Gastrocnemius medialis (tissue), 4 donors: ENCODE data around the gene GEMIN7. TPM values are rescaled to one million over a fixed set of nuclear protein-coding genes. Genes with fewer than 3 reads are reported as not detected.

Source experiments
- ATAC-seq, 2 donors: fragments of 150-250 bp; one replicate each; pipeline ENCODE4 v1.9.1; 2016
- DNase-seq, 2 donors: peaks; one replicate each; pipeline ENCODE4 v3.0.0-alpha.2; 2019
- H3K27ac ChIP-seq, 4 donors: fragments of 200-600 bp; sonication (generic); 1 replicate in 1 of 4; 2 replicates in 3 of 4; pipeline ENCODE4 v1.5.1; 2016 to 2018; ENCODE audit warnings: mild to moderate bottlenecking in 2 of 4, moderate library complexity in 1 of 4
- H3K27me3 ChIP-seq, 3 donors: fragments of 200-600 bp; sonication (generic) in 2 of 3; 1 replicate in 1 of 3; 2 replicates in 2 of 3; pipeline versions ENCODE4 v1.5.1 to v1.6.0; 2016 to 2019; ENCODE audit warnings: mild to moderate bottlenecking in 1 of 3, moderate library complexity in 1 of 3
- H3K36me3 ChIP-seq, 2 donors: fragments of 200-600 bp; sonication (generic) in 1 of 2; one replicate each; pipeline ENCODE4 v1.5.1; 2017 to 2018
- H3K4me1 ChIP-seq, 2 donors: fragments of 200-600 bp; sonication (generic) in 1 of 2; one replicate each; pipeline ENCODE4 v1.5.1; 2016 to 2017; ENCODE audit warnings: mild to moderate bottlenecking in 2 of 2
- H3K4me3 ChIP-seq, 4 donors: fragments of 200-600 bp; sonication (generic) in 3 of 4; 1 replicate in 1 of 4; 2 replicates in 3 of 4; pipeline ENCODE4 v1.5.1; 2016 to 2019; ENCODE audit warnings: mild to moderate bottlenecking in 2 of 4
- H3K9me3 ChIP-seq, 3 donors: fragments of 200-600 bp; sonication (generic) in 2 of 3; 1 replicate in 1 of 3; 2 replicates in 2 of 3; pipeline ENCODE4 v1.5.1; 2016 to 2019
- CTCF ChIP-seq, 5 experiments: fragments of 450-650 bp in 3 of 5; fragments of 200-600 bp in 2 of 5; sonication (generic) in 2 of 5; IDR thresholded peaks in 4 of 5; conservative IDR thresholded peaks in 1 of 5; 1 replicate in 4 of 5; 2 replicates in 1 of 5; pipeline ENCODE4 v1.5.1; 2016 to 2019; ENCODE audit warnings: antibody characterized with exemption in 5 of 5, mild to moderate bottlenecking in 3 of 5, moderate library complexity in 3 of 5
- POLR2A ChIP-seq, 2 donors: fragments of 450-650 bp; IDR thresholded peaks; one replicate each; pipeline ENCODE4 v1.6.1; 2017; ENCODE audit warnings: antibody characterized with exemption in 2 of 2, mild to moderate bottlenecking in 2 of 2, moderate library complexity in 2 of 2
- in situ Hi-C, 4 donors: fragments of 200-750 bp; cut with MboI; loops; one replicate each; pipeline versions ENCODE4 v1.15.0 to v1.8.0; 2017; ENCODE audit warnings: low sequenced_read_pairs in 4 of 4
- intact Hi-C: fragments of 100-400 bp; cut with DNase I; formaldehyde crosslinking; loops from one replicate; pipeline ENCODE4 v1.15.1; 2023; ENCODE audit warnings: low total_unique reads
- total RNA-seq, 4 donors: library from RNA; depleted of rRNA; stranded (reverse); fragments of >200 nt; gene quantifications; one replicate each; pipeline versions ENCODE4 v1.1.0 to v1.2.3, GENCODE V29; 2016

GEMIN7 gene
- total RNA-seq, 4 donors from 2014 or later: 18.6 to 33.4 (median 27.9) TPM

- TF ChIP-seq POLR2A (IDR thresholded peaks at IDR 0.05): no peak
- TF ChIP-seq CTCF (IDR thresholded peaks at IDR 0.05 in 4 of 5, conservative IDR thresholded peaks at IDR 0.05 in 1 of 5): no peak
- intact Hi-C loops: no loop called here
- Histone ChIP-seq H3K36me3 (no peaks in the 10 kb centered on the region), H3K4me3 (no peak overlapping the region), H3K4me1 (peaks cover 46 to 68% of the 10 kb centered on the region in 2 donors), H3K9me3 (no peaks in the 10 kb centered on the region), H3K27ac (no peak overlapping the region), H3K27me3 (no peaks in the 10 kb centered on the region)
- ATAC-seq (no peak), DNase-seq (no peak)
- in situ Hi-C loops: no loop called here
These were observed 22.7 kb downstream of the GEMIN7 start for GRCh38 chr19:45101806-45102205.

GRCh38 chr19:45102481-45102880 lies 23.4 kb downstream of the GEMIN7 start:
- DNase-seq: no peak
- Histone ChIP-seq H3K36me3 (no peaks in the 10 kb centered on the region), H3K27ac (no peak overlapping the region), H3K9me3 (no peaks in the 10 kb centered on the region), H3K4me1 (peaks cover 40 to 61% of the 10 kb centered on the region in 2 donors), H3K27me3 (no peaks in the 10 kb centered on the region), H3K4me3 (no peak overlapping the region)
- ATAC-seq: no peak
- intact Hi-C loops: no loop called here
- in situ Hi-C loops: no loop called here
- TF ChIP-seq CTCF (IDR thresholded peaks at IDR 0.05 in 4 of 5, conservative IDR thresholded peaks at IDR 0.05 in 1 of 5) (no peak), POLR2A (IDR thresholded peaks at IDR 0.05) (no peak)

- H3K4me3 ChIP-seq: no peak overlapping the region
- H3K9me3 ChIP-seq: no peaks in the 10 kb centered on the region
- no peaks in the 10 kb centered on the region for H3K36me3 ChIP-seq
- no peak for ATAC-seq
- intact Hi-C loops: no loop called here
- TF ChIP-seq POLR2A (IDR thresholded peaks at IDR 0.05) (no peak), CTCF (IDR thresholded peaks at IDR 0.05 in 4 of 5, conservative IDR thresholded peaks at IDR 0.05 in 1 of 5) (no peak)
- peaks cover 33 to 54% of the 10 kb centered on the region in 2 donors for H3K4me1 ChIP-seq
- in situ Hi-C loops: no loop called here
- H3K27me3 ChIP-seq: no peaks in the 10 kb centered on the region
- H3K27ac ChIP-seq: no peak overlapping the region
- DNase-seq: no peak
These were observed 24.1 kb downstream of the GEMIN7 start for GRCh38 chr19:45103156-45103507.

- ATAC-seq: no peak
- in situ Hi-C loops (no loop called here), intact Hi-C loops (no loop called here)
- DNase-seq: no peak
- peaks cover 27 to 48% of the 10 kb centered on the region in 2 donors for H3K4me1 ChIP-seq
- H3K9me3 ChIP-seq: no peaks in the 10 kb centered on the region
- no peak overlapping the region for H3K4me3 ChIP-seq
- TF ChIP-seq POLR2A (IDR thresholded peaks at IDR 0.05) (no peak), CTCF (IDR thresholded peaks at IDR 0.05 in 4 of 5, conservative IDR thresholded peaks at IDR 0.05 in 1 of 5) (no peak)
- no peaks in the 10 kb centered on the region for H3K27me3 ChIP-seq
- no peaks in the 10 kb centered on the region for H3K36me3 ChIP-seq
- no peak overlapping the region for H3K27ac ChIP-seq
These were observed 24.7 kb downstream of the GEMIN7 start for GRCh38 chr19:45103508-45104319.
